ENCODE data around the gene CDYL2.
"Not testable (repeated sequence)": the region's sequence is repeated elsewhere in the genome, so short reads cannot be mapped to it uniquely, and the experiment has no call there.

The CDYL2 gene

GRCh38 chr16:80807906-80808305, 3.5 kb upstream of the CDYL2 start:
- no peak for DNase-seq (ENCODE audit: low read depth)

- peak; percentile 47 for DNase-seq (ENCODE audit: low read depth)
These were observed 2.5 kb upstream of the CDYL2 start for GRCh38 chr16:80806927-80807340.

- DNase-seq (ENCODE audit: low read depth) = no peak
These were observed 1.9 kb upstream of the CDYL2 start for GRCh38 chr16:80806289-80806688.

GRCh38 chr16:80804056-80804525, 307 bp downstream of the CDYL2 start:
- DNase-seq (ENCODE audit: low read depth) = peak; percentile 29

GRCh38 chr16:80803339-80804055, 901 bp downstream of the CDYL2 start:
- DNase-seq (ENCODE audit: low read depth) = peak; percentile 43

GRCh38 chr16:80802902-80803301, 1.5 kb downstream of the CDYL2 start:
- DNase-seq (ENCODE audit: low read depth) = no peak

- no peak for DNase-seq (ENCODE audit: low read depth)
These were observed 2.3 kb downstream of the CDYL2 start for GRCh38 chr16:80802138-80802537.

- no peak for DNase-seq (ENCODE audit: low read depth)
These were observed 10.3 kb downstream of the CDYL2 start for GRCh38 chr16:80794071-80794470.

GRCh38 chr16:80792031-80792430, 12.4 kb downstream of the CDYL2 start:
- DNase-seq (ENCODE audit: low read depth) = no peak

- no peak for DNase-seq (ENCODE audit: low read depth)
These were observed 13.0 kb downstream of the CDYL2 start for GRCh38 chr16:80791411-80791810.

- DNase-seq (ENCODE audit: low read depth) = no peak
These were observed 13.6 kb downstream of the CDYL2 start for GRCh38 chr16:80790751-80791150.

GRCh38 chr16:80788027-80788426, 16.4 kb downstream of the CDYL2 start:
- no peak for DNase-seq (ENCODE audit: low read depth)

GRCh38 chr16:80786561-80786960, 17.8 kb downstream of the CDYL2 start:
- DNase-seq (ENCODE audit: low read depth) = not testable (repeated sequence)

- DNase-seq (ENCODE audit: low read depth) = no peak
These were observed 19.4 kb downstream of the CDYL2 start for GRCh38 chr16:80784951-80785350.

GRCh38 chr16:80778703-80779102, 25.7 kb downstream of the CDYL2 start:
- DNase-seq (ENCODE audit: low read depth) = no peak

- no peak for DNase-seq (ENCODE audit: low read depth)
These were observed 27.5 kb downstream of the CDYL2 start for GRCh38 chr16:80776856-80777255.

GRCh38 chr16:80775450-80775849, 28.9 kb downstream of the CDYL2 start:
- DNase-seq (ENCODE audit: low read depth) = no peak

- DNase-seq (ENCODE audit: low read depth) = no peak
These were observed 37.6 kb downstream of the CDYL2 start for GRCh38 chr16:80766798-80767197.

- no peak for DNase-seq (ENCODE audit: low read depth)
These were observed 44.8 kb downstream of the CDYL2 start for GRCh38 chr16:80759419-80760162.

- no peak for DNase-seq (ENCODE audit: low read depth)
These were observed 49.9 kb downstream of the CDYL2 start for GRCh38 chr16:80754476-80754875.

- no peak for DNase-seq (ENCODE audit: low read depth)
These were observed 51.9 kb downstream of the CDYL2 start for GRCh38 chr16:80752541-80752940.

- no peak for DNase-seq (ENCODE audit: low read depth)
These were observed 53.2 kb downstream of the CDYL2 start for GRCh38 chr16:80751167-80751566.

- DNase-seq (ENCODE audit: low read depth) = no peak
These were observed 58.2 kb downstream of the CDYL2 start for GRCh38 chr16:80746231-80746630.
